HEK293 (cell line): ENCODE measurements around the gene RNF166.

Experiments used
- CTCF ChIA-PET: fragments of 350-600 bp; formaldehyde crosslinking; extraction: SDS; loops from one replicate; lab custom pipeline; 2021; ENCODE audit warnings: antibody characterized with exemption; lab: Yijun Ruan, JAX
- POLR2A ChIA-PET: fragments of 300-600 bp; formaldehyde crosslinking; extraction: SDS; loops from one replicate; lab custom pipeline; 2020; ENCODE audit warnings: antibody characterized with exemption, inconsistent platforms; lab: Yijun Ruan, JAX
- H3K27ac ChIP-seq: fragments of 200-500 bp; sonication (Bioruptor generic); 2 replicates; pipeline ENCODE4 v1.5.1; 2014; ENCODE audit warnings: low read depth, low read length, control low read depth, inconsistent platforms; ENCODE audit errors: extremely low read depth
- H3K36me3 ChIP-seq, 2 experiments: fragments of 200-500 bp in 1 of 2; sonication (Bioruptor generic) in 1 of 2; 1 replicate in 1 of 2; 2 replicates in 1 of 2; pipeline ENCODE4 v1.5.1; 2014 to 2017; ENCODE audit warnings: inconsistent platforms in 2 of 2, low read length in 2 of 2; ENCODE audit not compliant: control insufficient read depth in 2 of 2, insufficient read depth in 1 of 2
- H3K4me1 ChIP-seq: fragments of 200-500 bp; sonication (Bioruptor generic); 2 replicates; pipeline ENCODE4 v1.5.1; 2014; ENCODE audit warnings: mild to moderate bottlenecking, low read length, inconsistent platforms; ENCODE audit not compliant: control insufficient read depth, insufficient read depth
- H3K4me3 ChIP-seq: 2 replicates; pipeline ENCODE4 v1.5.1; 2011; ENCODE audit warnings: low read depth, mild to moderate bottlenecking, control low read depth, low read length, moderate library complexity
- H3K9me3 ChIP-seq: fragments of 200-500 bp; sonication (Bioruptor generic); 2 replicates; pipeline ENCODE4 v1.5.1; 2014; ENCODE audit warnings: low read depth, low read length, inconsistent platforms; ENCODE audit not compliant: control insufficient read depth, insufficient read depth
- BCL6B ChIP-seq: fragments of 450-650 bp; formaldehyde crosslinking; IDR thresholded peaks from 2 replicates; pipeline ENCODE4 v1.5.1; 2017; ENCODE audit warnings: missing biosample characterization, missing genetic modification characterization
- PRDM1 ChIP-seq: fragments of 450-650 bp; formaldehyde crosslinking; IDR thresholded peaks from 2 replicates; pipeline ENCODE4; 2016; ENCODE audit warnings: missing biosample characterization, missing genetic modification characterization
- PRDM4 ChIP-seq: fragments of 450-650 bp; formaldehyde crosslinking; IDR thresholded peaks from 2 replicates; pipeline ENCODE4 v1.5.1; 2017; ENCODE audit warnings: missing biosample characterization, missing genetic modification characterization
- ZBTB20 ChIP-seq: fragments of 450-650 bp; formaldehyde crosslinking; IDR thresholded peaks from 2 replicates; pipeline ENCODE4 v1.5.1; 2016; ENCODE audit warnings: missing biosample characterization, missing genetic modification characterization
- ZFP69B ChIP-seq: fragments of 450-650 bp; formaldehyde crosslinking; IDR thresholded peaks from 2 replicates; pipeline ENCODE4 v1.5.1; 2016; ENCODE audit warnings: missing biosample characterization, missing genetic modification characterization
- ZNF169 ChIP-seq: fragments of 450-650 bp; formaldehyde crosslinking; IDR thresholded peaks from 2 replicates; pipeline ENCODE4 v1.5.1; 2016; ENCODE audit warnings: missing biosample characterization, missing genetic modification characterization
- ZNF2 ChIP-seq: fragments of 450-650 bp; formaldehyde crosslinking; IDR thresholded peaks from 2 replicates; pipeline ENCODE4 v1.5.1; 2016; ENCODE audit warnings: missing biosample characterization, missing genetic modification characterization
- ZNF24 ChIP-seq: fragments of 450-650 bp; formaldehyde crosslinking; IDR thresholded peaks from 2 replicates; pipeline ENCODE4 v1.5.1; 2016; ENCODE audit warnings: missing biosample characterization, missing genetic modification characterization
- ZNF416 ChIP-seq: fragments of 450-650 bp; formaldehyde crosslinking; IDR thresholded peaks from 2 replicates; pipeline ENCODE4 v1.5.1; 2016; ENCODE audit warnings: missing biosample characterization, missing genetic modification characterization
- ZNF48 ChIP-seq: fragments of 450-650 bp; formaldehyde crosslinking; IDR thresholded peaks from 2 replicates; pipeline ENCODE4 v1.5.1; 2016; ENCODE audit warnings: missing biosample characterization, missing genetic modification characterization
- ZNF521 ChIP-seq: fragments of 450-650 bp; formaldehyde crosslinking; IDR thresholded peaks from 2 replicates; pipeline ENCODE4 v1.5.1; 2017; ENCODE audit warnings: missing biosample characterization, mild to moderate bottlenecking, missing genetic modification characterization
- ZNF600 ChIP-seq: fragments of 450-650 bp; formaldehyde crosslinking; IDR thresholded peaks from 2 replicates; pipeline ENCODE4 v1.5.1; 2016; ENCODE audit warnings: missing biosample characterization, missing genetic modification characterization
- ZNF621 ChIP-seq: fragments of 450-650 bp; formaldehyde crosslinking; IDR thresholded peaks from 2 replicates; pipeline ENCODE4 v1.5.1; 2017; ENCODE audit warnings: missing biosample characterization, missing genetic modification characterization
- ZNF624 ChIP-seq: fragments of 450-650 bp; formaldehyde crosslinking; IDR thresholded peaks from 2 replicates; pipeline ENCODE4 v1.5.1; 2017; ENCODE audit warnings: missing biosample characterization, missing genetic modification characterization
- ZNF76 ChIP-seq: fragments of 450-650 bp; formaldehyde crosslinking; IDR thresholded peaks from 2 replicates; pipeline ENCODE4; 2016; ENCODE audit warnings: low read depth, missing biosample characterization, missing genetic modification characterization, borderline replicate concordance
- ZSCAN30 ChIP-seq: fragments of 450-650 bp; IDR thresholded peaks from 2 replicates; pipeline ENCODE4 v1.5.1; 2018; ENCODE audit warnings: missing biosample characterization, mild to moderate bottlenecking, missing genetic modification characterization, moderate library complexity
- ZSCAN5A ChIP-seq: fragments of 450-650 bp; formaldehyde crosslinking; IDR thresholded peaks from 2 replicates; pipeline ENCODE4 v1.5.1; 2016; ENCODE audit warnings: missing biosample characterization, missing genetic modification characterization

RNF166 gene

GRCh38 chr16:88699180-88699579, 7.0 kb downstream of the RNF166 start:
- CTCF ChIA-PET: no interaction called here
- no peak overlapping the region for H3K4me3 ChIP-seq
- H3K36me3 ChIP-seq: peaks cover 0 to 49% of the 10 kb centered on the region in 2 experiments; a peak in 2 of 3 replicates
- POLR2A ChIA-PET: no interaction called here
- H3K9me3 ChIP-seq: no peaks in the 10 kb centered on the region
- no peak overlapping the region for H3K27ac ChIP-seq
- TF ChIP-seq ZNF48 (no peak), ZNF416 (tag by site-specific recombination) (no peak), ZBTB20 (tag by site-specific recombination) (no peak), ZNF521 (tag by site-specific recombination) (no peak), PRDM4 (tag by site-specific recombination) (no peak)
- H3K4me1 ChIP-seq: no peaks in the 10 kb centered on the region

- H3K36me3 ChIP-seq: peaks cover 0 to 49% of the 10 kb centered on the region in 2 experiments; a peak in 2 of 3 replicates
- no peaks in the 10 kb centered on the region for H3K4me1 ChIP-seq
- no peak overlapping the region for H3K4me3 ChIP-seq
- no peak overlapping the region for H3K27ac ChIP-seq
- H3K9me3 ChIP-seq: no peaks in the 10 kb centered on the region
- CTCF ChIA-PET: no interaction called here
- TF ChIP-seq ZNF621 (tag by site-specific recombination) (no peak), ZNF416 (tag by site-specific recombination) (no peak), ZNF624 (tag by site-specific recombination) (no peak), ZNF2 (tag by site-specific recombination) (no peak), ZSCAN30 (tag by site-specific recombination) (no peak), PRDM1 (no peak), ZSCAN5A (tag by site-specific recombination) (no peak), BCL6B (tag by site-specific recombination) (no peak), ZNF169 (tag by site-specific recombination) (no peak), ZFP69B (tag by site-specific recombination) (no peak), ZNF76 (tag by site-specific recombination) (no peak), ZNF600 (tag by site-specific recombination) (no peak), ZNF24 (tag by site-specific recombination) (no peak)
- POLR2A ChIA-PET: no interaction called here
Observed at GRCh38 chr16:88698646-88699045, 7.6 kb downstream of the RNF166 start.
